HuH-7.5 (cell line): ENCODE measurements around the gene UPP1.
A peak's percentile ranks its signal among the peaks of the same experiment; 100 is the strongest.
"Not testable (repeated sequence)": the region's sequence is repeated elsewhere in the genome, so short reads cannot be mapped to it uniquely, and the experiment has no call there.

Source experiments
- DNase-seq: peaks from one replicate; pipeline ENCODE4 v3.0.0; 2011; ENCODE audit warnings: low spot score

The UPP1 gene

DNA sequence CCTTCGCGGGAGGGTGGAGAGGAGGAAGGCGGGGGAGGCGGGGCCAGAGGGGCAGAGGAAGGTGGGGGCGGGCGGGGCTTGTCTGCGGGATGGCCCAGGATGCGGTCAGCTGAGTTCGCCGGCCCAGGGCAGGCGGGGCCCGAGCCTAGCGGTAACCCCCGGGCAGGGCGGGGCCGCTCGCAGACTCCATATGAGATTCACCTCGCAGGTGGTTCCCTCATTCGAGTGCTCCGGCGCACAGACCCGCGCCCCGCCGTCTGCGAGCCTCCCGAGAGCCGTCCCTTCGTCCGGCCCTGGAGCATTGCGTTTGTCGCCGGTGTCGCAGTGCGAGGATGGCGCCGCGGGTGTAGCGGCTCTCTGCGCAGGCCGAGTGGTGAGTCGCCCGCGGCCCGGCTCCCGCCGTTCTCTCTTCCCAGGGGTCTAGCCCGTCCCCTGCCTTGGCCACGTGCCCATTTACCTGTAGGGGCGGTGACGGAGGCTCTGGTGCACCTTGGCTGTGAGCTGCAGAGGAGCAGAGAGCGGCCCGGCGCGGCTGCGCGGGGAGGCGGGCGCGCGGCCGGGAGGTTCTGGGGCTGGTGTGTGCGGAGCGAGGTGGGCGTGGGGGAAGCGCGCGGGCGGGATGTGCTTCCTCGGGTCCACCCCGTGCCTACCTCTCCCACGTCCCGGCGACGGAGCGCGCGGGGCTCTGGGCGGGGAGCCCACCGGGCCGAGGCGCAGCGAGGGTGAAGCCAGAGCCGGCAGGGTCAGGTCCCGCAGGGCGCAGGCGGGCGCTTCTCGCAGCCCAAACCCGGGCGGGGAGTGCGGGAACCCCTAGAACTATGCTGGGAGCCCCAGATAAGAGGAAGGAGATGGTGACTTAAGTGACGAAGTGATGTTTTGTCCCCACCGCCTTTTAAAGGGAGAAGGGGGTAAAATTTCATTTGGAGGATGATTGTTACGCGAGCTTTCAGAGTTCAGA, at the start of gene UPP1:
Gene UPP1 (plus strand): TSS at position 220 of the 958 bp plus-strand sequence. CDS start 5,519 bp downstream, outside the sequence.
- DNase-seq = peak; percentile 77

DNA sequence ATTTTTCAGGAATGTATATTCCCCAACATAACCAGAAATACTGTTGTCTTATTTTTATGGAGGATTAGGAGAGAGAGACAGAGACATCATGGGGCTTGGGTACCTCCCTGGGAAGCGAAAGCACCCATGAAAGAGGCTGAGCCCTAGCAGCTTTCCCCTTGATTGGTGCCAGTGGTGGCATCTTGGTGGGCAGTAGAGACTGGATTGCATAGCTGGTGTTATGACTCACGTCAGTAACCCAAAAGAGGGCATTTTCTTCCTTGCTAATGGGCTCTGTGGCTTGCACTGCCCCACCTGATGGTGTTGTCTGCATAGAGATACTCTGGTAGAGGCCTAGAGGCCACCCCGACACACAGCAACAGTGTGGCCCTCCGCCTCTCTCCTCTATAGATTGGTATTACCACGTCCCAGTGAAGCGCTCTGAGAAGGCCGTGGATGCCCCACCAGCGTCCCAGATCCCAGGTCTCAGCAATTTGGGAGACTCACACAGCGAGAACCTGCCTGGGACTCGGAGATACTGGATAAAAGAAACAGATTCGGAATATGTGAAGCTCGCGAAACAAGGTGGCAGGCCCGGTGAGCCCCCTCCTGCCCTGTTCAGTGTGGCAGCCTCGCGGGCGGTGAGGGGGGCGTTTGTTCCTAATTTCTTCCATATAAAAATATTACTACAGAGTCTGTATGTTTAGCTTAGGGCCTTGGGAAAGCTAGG, 48.0 kb upstream of the UPP1 start:
- DNase-seq = no peak

DNA sequence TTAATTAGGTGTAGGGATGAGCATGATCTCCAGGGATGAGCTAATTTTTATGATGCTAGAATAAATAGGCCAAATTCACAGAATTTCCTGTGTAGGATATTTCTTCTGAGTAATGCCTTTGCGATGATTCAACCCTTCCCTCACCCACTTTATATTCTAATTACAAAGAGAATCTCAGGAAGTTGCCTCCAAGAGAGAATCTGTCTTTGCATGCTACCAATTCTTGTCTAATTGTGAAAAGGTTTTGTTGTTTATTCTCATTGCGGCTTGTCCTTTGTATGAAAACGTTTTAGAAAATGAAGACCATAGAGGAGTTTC, 47.5 kb upstream of the UPP1 start:
- DNase-seq = no peak

DNA sequence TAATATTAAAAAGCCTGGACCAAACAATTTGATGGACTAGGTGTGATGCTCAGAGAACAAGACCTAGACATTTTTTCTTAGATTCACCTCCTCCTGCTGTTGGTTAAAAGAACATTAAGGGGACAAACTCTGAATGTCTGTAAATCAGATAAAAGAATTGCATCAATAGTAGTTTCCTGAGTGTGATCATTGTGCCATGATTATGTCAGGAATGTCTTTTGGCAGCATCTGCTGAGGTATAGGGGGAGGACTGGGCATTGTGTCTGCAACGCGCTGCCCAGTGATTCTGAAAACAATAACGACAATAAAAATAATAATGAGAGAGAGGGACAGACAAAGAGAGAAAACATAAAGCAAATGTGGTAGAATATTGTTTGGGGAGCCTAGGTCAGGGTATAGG, 46.8 kb upstream of the UPP1 start:
- no peak for DNase-seq

DNA sequence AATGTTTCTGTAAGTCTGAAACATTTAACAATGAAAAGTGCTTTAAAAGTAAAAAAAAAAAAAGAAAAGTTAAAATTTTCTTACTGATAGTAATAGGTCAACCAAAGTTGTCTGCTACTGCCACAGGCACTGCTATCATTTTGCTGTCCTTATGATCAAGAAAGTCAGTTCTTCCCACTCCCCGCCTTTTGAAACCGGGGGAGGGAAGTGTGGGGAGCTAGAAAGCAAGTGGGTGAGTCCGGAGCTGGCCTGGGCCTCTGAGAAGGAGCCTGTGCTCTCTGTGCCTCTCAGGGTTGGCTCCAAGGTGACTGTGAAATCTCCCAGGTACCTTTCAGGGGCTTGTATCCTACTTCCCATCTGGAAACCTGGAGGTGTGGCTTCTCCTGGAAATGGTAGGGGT, 46.4 kb upstream of the UPP1 start:
- no peak for DNase-seq

DNA sequence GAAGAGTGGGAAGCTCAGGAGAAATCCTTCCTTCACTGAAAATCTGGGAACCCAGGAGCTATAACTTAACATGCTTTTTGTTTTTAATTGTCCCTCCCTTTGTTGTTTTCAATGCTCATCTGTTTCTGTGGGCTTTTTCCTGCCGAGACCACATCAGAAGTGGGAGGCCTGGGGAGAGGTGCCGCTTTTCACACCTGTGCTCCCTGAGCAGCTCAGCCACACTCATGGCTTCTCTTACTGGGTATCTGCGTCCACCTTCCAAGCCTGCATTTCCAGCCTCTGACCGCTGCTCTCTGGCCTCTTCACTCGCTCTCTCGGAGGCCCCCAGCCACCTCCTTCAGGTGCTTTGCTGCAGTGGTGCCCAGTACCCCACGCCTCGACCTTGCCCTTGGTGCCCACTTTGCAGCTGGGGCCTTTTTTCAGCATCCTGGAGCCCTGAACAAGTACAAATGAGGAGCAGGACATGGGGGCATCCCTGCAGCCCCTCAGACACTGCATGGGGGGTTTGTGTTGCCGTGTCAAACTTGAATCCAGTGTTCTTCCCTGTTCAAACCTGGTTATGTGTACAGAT, 43.8 kb upstream of the UPP1 start:
- DNase-seq = no peak

DNA sequence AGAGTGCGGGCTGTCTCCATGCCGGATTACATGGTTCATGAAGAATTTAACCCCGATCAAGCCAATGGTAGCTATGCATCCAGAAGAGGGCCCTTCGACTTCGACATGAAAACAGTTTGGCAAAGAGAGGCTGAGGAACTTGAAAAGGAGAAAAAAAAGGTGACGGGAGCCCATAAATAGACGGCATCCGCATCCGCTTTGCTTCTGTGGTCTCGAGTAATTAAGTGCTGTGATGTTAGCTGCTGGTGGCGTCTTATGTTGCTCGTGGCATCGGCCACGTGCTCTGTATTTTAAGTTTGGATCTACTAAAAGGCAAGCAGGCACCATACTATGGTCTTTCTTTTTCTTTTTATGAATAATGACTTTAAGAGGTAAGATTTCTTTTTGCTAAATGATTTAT, 42.6 kb upstream of the UPP1 start:
- DNase-seq = no peak

DNA sequence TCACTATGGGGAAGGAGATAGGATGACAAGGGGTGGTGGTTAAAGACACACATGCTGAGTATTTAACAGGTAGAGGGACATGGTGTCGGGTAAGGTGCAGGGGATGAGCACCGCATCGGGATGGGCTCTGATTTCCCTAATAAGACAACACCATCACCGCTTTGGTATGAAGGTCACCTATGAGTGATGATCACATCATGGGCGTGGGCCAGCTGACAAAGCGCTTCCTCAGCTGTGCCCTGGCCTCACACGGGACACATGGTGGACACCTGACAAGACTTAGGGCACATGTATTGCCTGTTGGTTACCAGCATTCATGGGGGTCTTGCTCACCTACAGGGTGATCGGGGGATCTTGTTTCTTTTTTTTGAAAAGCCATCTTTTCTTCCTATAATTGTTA, 41.0 kb upstream of the UPP1 start:
- no peak for DNase-seq

DNA sequence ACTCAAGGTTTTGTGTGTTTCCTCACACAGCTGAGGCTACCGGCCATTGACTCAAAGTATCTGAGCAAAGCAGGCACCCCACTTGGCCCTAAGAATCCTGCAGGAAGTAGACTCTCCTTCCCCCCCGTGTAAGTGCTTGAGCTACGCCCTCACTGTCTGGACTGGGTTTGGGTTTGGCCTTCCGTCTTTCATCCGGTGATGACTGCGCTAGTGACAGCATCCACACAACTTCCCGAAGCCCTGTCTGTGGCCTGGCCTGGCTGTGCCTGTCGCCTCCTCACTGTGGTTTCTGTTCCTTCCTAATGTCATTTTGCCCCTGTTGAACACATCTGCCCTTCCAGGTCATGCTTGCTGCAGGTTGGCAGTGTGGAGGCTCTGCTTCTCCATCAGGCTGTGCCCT, 39.2 kb upstream of the UPP1 start:
- no peak for DNase-seq

DNA sequence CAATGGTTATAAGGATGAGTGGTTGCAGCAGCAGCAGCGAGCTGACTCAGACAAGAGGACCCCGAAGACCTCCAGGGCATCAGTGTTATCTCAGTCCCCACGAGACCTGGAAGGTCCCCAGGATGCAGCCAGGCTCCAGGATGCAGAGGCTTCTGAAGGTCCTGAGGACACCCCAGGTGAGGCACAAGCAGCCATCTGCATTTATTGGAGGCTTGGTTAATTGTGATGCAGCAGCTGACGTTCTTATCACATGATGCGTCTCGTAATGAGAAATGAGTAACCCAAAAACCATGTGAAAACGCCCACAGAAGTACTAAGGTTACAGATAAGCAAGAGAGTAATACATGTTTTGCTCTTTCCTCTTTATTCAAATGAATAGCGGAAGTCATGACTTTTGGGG, 36.3 kb upstream of the UPP1 start:
- DNase-seq = no peak

DNA sequence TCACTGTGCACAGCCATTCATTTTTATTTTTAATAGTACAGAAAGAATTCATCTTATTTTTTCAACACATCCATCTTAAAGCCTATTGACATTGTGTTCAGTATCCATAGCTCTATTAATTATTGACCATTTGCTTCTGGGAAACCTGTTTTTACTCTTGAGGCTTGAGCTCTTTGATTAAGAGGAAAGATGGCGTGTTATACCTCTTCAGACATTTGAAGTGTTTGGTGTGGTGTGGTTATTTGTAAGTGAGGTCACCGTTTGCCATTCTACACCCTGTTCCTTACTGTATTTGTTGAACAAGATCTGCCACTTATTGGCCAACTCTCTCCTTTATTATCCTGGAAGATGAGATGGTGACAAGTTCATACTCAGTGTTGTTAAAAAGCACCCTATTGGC, 35.3 kb upstream of the UPP1 start:
- no peak for DNase-seq

DNA sequence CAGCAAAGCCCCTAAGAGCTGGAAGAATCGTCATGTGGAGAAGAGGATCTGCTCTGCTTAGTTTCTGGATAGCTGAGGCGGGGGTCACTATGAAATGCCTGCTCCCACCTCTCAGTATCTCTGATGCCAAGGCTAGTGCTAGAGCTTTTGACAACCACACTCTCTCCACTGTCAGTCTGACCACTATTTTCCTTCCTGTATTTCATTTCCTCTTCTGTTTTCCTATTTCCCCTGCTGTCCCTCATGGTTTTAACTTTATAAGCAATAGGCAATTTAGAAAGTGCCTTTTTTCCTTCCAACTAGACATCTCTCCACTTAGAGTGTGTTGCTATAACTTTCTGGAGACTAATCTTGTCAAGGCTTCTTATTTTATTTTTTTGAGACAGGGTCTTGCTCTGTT, 30.1 kb upstream of the UPP1 start:
- DNase-seq = no peak

DNA sequence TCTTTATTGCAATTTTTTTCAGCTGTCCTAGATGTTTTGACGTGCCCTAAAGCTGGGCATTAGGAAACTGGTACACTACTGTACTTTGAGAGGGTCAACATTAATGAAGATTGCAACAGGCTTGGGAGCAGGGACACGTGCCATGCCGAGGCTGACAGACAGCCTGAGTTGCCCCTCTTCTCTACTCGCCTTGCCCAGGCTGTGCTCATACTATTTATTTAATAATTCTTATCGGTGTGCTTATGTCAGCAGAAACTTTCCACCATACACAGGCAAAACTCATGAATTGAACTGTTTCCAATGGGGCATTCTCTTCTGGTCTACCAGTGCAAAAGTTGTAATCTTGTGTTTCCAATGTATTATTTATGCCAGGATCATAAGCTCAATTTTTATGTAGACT, 29.4 kb upstream of the UPP1 start:
- no peak for DNase-seq

DNA sequence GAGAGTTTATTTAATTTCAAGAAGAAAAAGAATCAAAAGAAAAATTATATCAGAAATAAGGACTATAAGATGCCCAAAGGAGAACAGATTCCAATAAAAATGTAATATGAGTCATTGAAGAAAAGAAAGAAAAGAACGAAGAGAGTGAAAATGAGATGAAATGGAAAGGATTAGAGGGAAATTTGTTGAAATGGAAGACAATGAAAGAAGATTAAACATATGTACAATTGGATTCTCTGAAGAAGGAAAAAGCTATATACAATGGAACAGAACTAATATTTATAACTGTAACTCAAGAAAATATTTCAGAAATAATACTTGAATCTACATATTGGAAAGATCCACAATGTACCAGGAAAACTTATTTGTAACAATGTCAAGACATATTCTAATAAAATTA, 25.1 kb upstream of the UPP1 start:
- DNase-seq = no peak

DNA sequence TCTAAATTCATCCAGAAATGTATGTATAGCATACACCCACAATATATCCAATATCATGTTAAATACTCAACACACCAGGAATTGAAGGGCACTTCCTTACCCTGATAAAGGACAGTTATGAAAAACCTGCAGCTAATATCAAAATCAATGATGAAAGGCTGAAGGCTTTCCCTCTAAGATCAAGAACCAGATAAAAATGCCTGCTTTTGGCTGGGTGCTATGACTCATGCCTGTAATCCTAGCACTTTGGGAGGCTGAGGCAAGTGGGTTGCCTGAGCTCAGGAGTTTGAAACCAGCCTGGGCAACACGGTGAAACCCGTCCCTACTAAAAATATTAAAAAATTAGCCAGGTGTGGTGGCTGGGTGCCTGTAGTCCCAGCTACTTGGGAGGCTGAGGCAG, 21.6 kb upstream of the UPP1 start:
- no peak for DNase-seq

DNA sequence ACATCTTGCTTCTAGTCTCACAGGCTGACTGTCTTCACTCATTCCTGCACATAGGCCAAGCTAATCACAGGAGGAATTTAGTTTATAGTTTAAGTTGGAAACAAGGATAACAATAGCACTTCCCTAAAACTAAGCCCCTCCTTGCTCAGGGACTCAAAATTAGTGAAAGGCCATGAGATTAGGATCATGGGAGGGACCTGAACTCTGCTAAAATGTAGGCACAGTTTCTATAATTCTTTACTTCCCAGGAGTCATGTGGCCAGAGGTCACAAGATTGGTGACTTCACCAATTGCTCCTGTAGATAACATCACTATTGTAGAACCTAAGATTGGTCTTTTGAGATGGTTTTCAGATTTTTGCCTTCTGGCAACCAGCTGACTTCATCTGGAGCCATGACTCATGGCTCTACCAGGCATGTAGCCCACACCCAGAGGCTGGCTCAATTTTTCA, 14.8 kb upstream of the UPP1 start:
- no peak for DNase-seq

DNA sequence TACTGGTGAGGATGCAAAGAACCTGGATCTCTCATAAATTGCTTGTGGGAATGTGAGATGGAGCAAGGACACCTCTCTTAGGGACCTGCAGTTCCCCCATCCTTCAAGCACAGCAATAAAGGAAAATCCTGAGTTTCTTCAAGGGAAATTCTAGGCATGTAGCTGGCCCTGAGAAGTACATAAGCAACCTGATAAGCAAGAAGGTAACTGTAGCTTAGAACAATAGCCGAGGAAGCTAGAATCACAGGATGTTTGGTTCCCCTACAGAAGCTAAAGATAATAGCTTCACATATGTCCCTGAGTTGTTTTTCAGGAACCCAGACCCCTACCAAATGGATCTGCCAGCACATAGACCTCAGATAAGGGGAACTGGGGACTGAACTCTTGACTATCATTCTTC, 11.6 kb upstream of the UPP1 start:
- DNase-seq = no peak

DNA sequence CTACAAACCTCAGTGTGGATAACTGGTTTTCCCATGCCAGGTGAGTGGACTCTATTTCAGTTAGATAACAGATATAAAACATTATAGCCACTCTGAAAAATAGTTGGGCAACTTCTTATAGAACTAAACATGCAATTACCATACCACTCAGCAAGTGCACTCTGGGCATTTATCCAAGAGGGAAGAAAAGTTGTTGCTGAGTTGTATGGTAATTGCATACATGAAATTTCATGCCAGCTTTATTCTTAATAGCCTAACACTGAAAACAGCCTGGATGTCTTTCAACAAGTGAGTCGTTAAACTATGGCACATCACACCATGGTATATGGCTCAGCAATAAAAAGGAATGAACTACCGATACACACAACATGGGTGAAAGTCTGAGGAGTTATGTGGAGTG, 10.6 kb upstream of the UPP1 start:
- no peak for DNase-seq

DNA sequence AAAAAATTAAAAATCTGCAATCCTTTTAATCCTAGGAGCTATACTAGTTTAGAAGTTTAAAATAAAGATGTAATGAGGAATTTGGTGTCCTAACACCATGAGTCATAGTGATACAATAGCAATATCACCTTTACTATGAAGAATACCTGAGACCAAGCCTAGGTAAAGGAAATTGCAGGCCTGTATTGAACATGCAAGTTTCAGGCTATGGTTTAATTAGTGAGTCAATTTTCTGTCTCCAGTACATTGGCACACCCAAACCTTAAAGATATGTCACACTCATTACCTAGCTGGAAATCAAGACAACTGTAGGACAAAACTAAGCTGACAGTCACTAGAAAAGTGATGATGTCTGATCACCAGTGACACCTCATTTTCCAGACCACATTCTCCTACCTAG, 6.7 kb upstream of the UPP1 start:
- DNase-seq = not testable (repeated sequence)

DNA sequence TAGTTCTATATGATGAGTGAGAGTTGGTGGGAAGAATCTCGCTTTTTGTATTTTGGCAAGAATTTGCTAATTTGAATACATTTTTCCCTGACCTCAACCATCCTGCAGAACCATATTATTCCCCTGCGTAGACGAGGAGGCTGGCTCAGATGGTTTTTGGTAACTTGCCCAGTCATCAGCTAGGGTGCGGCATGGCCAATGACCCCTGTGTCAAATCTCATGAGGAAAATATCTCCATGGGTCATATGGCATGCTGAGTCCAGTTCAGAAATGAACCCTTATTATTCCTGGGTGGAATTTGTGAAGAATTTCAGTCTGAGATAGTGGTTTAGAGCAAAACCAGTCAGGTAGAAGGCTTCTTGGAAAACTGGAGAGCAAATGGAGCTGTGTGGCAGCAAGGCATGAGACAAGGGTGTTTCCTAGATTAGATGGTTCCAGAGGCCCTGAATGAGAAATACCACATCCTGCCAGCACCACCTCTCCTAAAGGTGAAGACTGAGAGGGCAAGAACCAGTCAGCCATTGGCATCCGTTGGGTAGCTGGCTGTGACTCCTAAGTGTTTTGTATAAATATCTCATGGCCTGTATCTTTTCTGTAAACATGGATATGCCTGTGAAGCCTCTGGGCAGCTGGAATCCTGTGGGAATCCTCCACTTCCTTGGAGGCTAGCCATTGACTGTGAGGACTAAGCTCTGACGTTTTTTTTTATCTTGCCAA, 5.8 kb upstream of the UPP1 start:
- no peak for DNase-seq

DNA sequence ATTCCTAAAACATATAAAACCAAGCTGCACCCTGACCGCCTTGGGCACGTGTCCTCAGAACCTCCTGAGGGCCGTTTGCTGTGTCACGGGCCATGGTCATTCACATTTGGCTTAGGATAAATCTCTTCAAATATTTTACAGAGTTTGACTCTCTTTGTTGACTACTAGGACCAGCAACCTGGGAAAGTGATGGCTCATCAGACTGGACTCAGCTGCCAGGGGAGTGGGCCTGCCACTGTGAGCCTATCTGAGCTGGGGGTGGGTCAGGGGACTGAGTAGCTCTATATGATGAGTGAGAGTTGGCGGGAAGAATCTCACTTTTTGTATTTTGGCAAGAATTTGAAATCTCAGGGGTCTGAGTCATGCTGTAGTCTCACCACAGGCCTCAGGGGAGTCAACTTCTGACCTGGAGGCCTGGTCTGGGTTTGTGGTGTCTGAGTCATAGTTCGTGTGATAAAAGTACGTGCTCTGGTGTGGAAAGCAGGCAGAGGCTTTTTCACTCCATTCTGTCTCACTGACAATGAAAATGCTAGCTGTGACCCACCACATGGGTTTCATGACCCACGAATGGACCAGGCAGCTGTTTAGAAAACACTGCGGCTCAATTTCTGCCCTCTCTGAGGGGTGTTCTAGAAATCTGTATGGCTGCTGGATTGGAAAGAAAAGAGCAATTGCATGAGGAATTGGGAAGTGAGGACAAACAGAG, 4.2 kb upstream of the UPP1 start:
- no peak for DNase-seq

DNA sequence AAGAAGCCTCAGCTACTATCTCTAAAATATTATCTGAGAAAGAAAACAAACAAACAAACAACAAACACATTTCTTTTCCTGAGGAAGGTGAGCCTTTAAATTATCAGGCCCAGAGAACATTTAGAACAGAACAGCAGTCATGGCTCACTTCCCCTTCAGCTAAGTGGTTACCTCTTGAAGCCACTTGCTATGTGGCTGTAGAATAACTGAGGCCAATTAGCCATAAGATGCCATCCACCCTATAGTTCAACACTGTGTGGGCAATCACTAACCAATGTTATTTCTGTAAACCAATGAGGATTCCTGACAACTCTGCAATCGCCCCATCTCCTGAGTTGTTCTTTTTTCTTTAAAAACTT, 3.7 kb upstream of the UPP1 start:
- DNase-seq = no peak
